ENCODE measurements around the gene SLCO2A1. TPM values are rescaled to one million over a fixed set of nuclear protein-coding genes. Genes with fewer than 3 reads are reported as not detected.

The SLCO2A1 gene
- polyA plus RNA-seq, 1 donor (not counting 4 experiments of a cell fraction or from before 2014, with no cell fraction given) = 0.80 TPM

- Histone ChIP-seq H4K20me1 (ENCODE audit: control insufficient read depth, extremely low read depth, insufficient read depth, low read length) (no peaks in the 10 kb centered on the region), H3K9me3 (ENCODE audit: control insufficient read depth, low read depth, low read length) (no peaks in the 10 kb centered on the region), H3K4me3 (ENCODE audit: control insufficient read depth in 2 of 3, extremely low read depth in 1 of 3, insufficient read depth in 2 of 3, low read depth in 1 of 3, low read length in 3 of 3) (no peak overlapping the region), H3K4me2 (ENCODE audit: control insufficient read depth, extremely low read depth, insufficient read depth, low read depth, low read length) (no peak overlapping the region), H3K9me1 (ENCODE audit: control insufficient read depth, extremely low read depth, insufficient read depth, low read length) (no peaks in the 10 kb centered on the region), H3K36me3 (ENCODE audit: control insufficient read depth in 2 of 2, extremely low read depth in 1 of 2, insufficient read depth in 2 of 2, low read length in 2 of 2) (no peaks in the 10 kb centered on the region), H3K4me1 (ENCODE audit: control insufficient read depth, extremely low read depth, insufficient read depth, low read length) (peaks cover 5% of the 10 kb centered on the region), H3K27me3 (ENCODE audit: control insufficient read depth, extremely low read depth, insufficient read depth, low read length) (peaks cover 60% of the 10 kb centered on the region), H3K79me2 (ENCODE audit: control insufficient read depth, insufficient read depth, low read length) (no peaks in the 10 kb centered on the region), H3K27ac (ENCODE audit: control insufficient read depth, insufficient read depth, low read length) (no peak overlapping the region), H2AFZ (ENCODE audit: control insufficient read depth, low read length) (no peak overlapping the region), H3K9ac (ENCODE audit: control insufficient read depth, extremely low read depth, insufficient read depth, low read length) (no peak overlapping the region)
- dilution Hi-C loops (cut with MboI; ENCODE audit: extremely low pct_ligation_motif_present, low sequenced_read_pairs) = no loop called here
- DNase-seq (ENCODE audit: low read depth, low spot score) = no peak
- TF ChIP-seq EZH2 (IDR thresholded peaks at IDR 0.05; ENCODE audit: low read length) = no peak
- TF ChIP-seq CTCF (optimal IDR thresholded peaks at IDR 0.05 in 1 of 3, IDR thresholded peaks at IDR 0.05 in 1 of 3, conservative IDR thresholded peaks at IDR 0.05 in 1 of 3; ENCODE audit: extremely low read depth in 1 of 3, insufficient read depth in 2 of 3, low read length in 3 of 3) = no peak
- no peak for FAIRE-seq
Measured at GRCh38 chr3:133995264-133995663, 34.5 kb downstream of the SLCO2A1 start.

GRCh38 chr3:133994166-133994890 lies 35.4 kb downstream of the SLCO2A1 start:
- dilution Hi-C loops (cut with MboI; ENCODE audit: extremely low pct_ligation_motif_present, low sequenced_read_pairs) = no loop called here
- FAIRE-seq = no peak

More at GRCh38 chr3:133994166-133994890, 35.4 kb downstream of the SLCO2A1 start:
- Histone ChIP-seq H3K9ac (ENCODE audit: control insufficient read depth, extremely low read depth, insufficient read depth, low read length) (no peak overlapping the region), H3K9me1 (ENCODE audit: control insufficient read depth, extremely low read depth, insufficient read depth, low read length) (no peaks in the 10 kb centered on the region), H3K9me3 (ENCODE audit: control insufficient read depth, low read depth, low read length) (no peaks in the 10 kb centered on the region), H3K79me2 (ENCODE audit: control insufficient read depth, insufficient read depth, low read length) (no peaks in the 10 kb centered on the region), H3K27ac (ENCODE audit: control insufficient read depth, insufficient read depth, low read length) (no peak overlapping the region), H3K4me2 (ENCODE audit: control insufficient read depth, extremely low read depth, insufficient read depth, low read depth, low read length) (no peak overlapping the region), H4K20me1 (ENCODE audit: control insufficient read depth, extremely low read depth, insufficient read depth, low read length) (no peaks in the 10 kb centered on the region), H3K36me3 (ENCODE audit: control insufficient read depth in 2 of 2, extremely low read depth in 1 of 2, insufficient read depth in 2 of 2, low read length in 2 of 2) (no peaks in the 10 kb centered on the region), H2AFZ (ENCODE audit: control insufficient read depth, low read length) (no peak overlapping the region), H3K4me3 (ENCODE audit: control insufficient read depth in 2 of 3, extremely low read depth in 1 of 3, insufficient read depth in 2 of 3, low read depth in 1 of 3, low read length in 3 of 3) (no peak overlapping the region), H3K27me3 (ENCODE audit: control insufficient read depth, extremely low read depth, insufficient read depth, low read length) (peaks cover 51% of the 10 kb centered on the region), H3K4me1 (ENCODE audit: control insufficient read depth, extremely low read depth, insufficient read depth, low read length) (peaks cover 5% of the 10 kb centered on the region)
- DNase-seq (ENCODE audit: low read depth, low spot score) = no peak
- no peak for TF ChIP-seq CTCF (optimal IDR thresholded peaks at IDR 0.05 in 1 of 3, IDR thresholded peaks at IDR 0.05 in 1 of 3, conservative IDR thresholded peaks at IDR 0.05 in 1 of 3; ENCODE audit: extremely low read depth in 1 of 3, insufficient read depth in 2 of 3, low read length in 3 of 3)
- TF ChIP-seq EZH2 (IDR thresholded peaks at IDR 0.05; ENCODE audit: low read length) = no peak

All from keratinocyte (primary cell).